NCI-H345 treated with DMSO at 0.1 percent for 48 hours (cell line): ENCODE measurements around the gene MAP2K5.
A peak's percentile ranks its signal among the peaks of the same experiment; 100 is the strongest.

ENCODE experiments used
- DNase-seq: peaks from one replicate; lab custom pipeline; 2025; ENCODE audit not compliant: unreplicated experiment; lab: John Stamatoyannopoulos, UW

MAP2K5 gene

GRCh38 chr15:67521029-67521782 lies 21.3 kb upstream of the MAP2K5 start, which contains the start of gene C15orf61:
C15orf61 (plus strand) TSS chr15:67521131; CDS start chr15:67521249, 118 bp downstream.
- DNase-seq, result peak; percentile 51

GRCh38 chr15:67521783-67522568 lies 20.5 kb upstream of the MAP2K5 start:
- peak; percentile 63 for DNase-seq

GRCh38 chr15:67523330-67523729 lies 19.2 kb upstream of the MAP2K5 start:
- no peak for DNase-seq

- DNase-seq, result no peak
These were observed 18.3 kb upstream of the MAP2K5 start for GRCh38 chr15:67524235-67524634.

- no peak for DNase-seq
These were observed 14.0 kb upstream of the MAP2K5 start for GRCh38 chr15:67528513-67528912.

GRCh38 chr15:67531379-67531914 lies 11.1 kb upstream of the MAP2K5 start:
- DNase-seq, result no peak

GRCh38 chr15:67533873-67534272 lies 8.6 kb upstream of the MAP2K5 start:
- no peak for DNase-seq

- DNase-seq, result no peak
These were observed 8.1 kb upstream of the MAP2K5 start for GRCh38 chr15:67534360-67534759.

GRCh38 chr15:67537771-67538170 lies 4.7 kb upstream of the MAP2K5 start:
- no peak for DNase-seq

- DNase-seq, result no peak
These were observed 830 bp downstream of the MAP2K5 start for GRCh38 chr15:67543348-67543718.

GRCh38 chr15:67544475-67544874 lies 2.0 kb downstream of the MAP2K5 start:
- DNase-seq, result no peak

GRCh38 chr15:67545864-67546263 lies 3.4 kb downstream of the MAP2K5 start:
- DNase-seq, result no peak

- no peak for DNase-seq
These were observed 4.6 kb downstream of the MAP2K5 start for GRCh38 chr15:67547064-67547463.

GRCh38 chr15:67547836-67548235 lies 5.3 kb downstream of the MAP2K5 start:
- no peak for DNase-seq

GRCh38 chr15:67548236-67548852 lies 5.8 kb downstream of the MAP2K5 start:
- no peak for DNase-seq

GRCh38 chr15:67548862-67549651 lies 6.6 kb downstream of the MAP2K5 start:
- peak; percentile 33 for DNase-seq

GRCh38 chr15:67549736-67550135 lies 7.2 kb downstream of the MAP2K5 start:
- DNase-seq, result no peak

GRCh38 chr15:67550522-67550921 lies 8.0 kb downstream of the MAP2K5 start:
- no peak for DNase-seq

GRCh38 chr15:67551207-67551743 lies 8.8 kb downstream of the MAP2K5 start:
- DNase-seq, result no peak

GRCh38 chr15:67554580-67554979 lies 12.1 kb downstream of the MAP2K5 start:
- no peak for DNase-seq
